NCI-H146 treated with DMSO at 0.1 percent for 48 hours (cell line): Measurements from ENCODE around the gene CACNG7.
"Not testable (repeated sequence)": the region's sequence is repeated elsewhere in the genome, so short reads cannot be mapped to it uniquely, and the experiment has no call there.

Experiments used
- DNase-seq: peaks from one replicate; lab custom pipeline; 2025; ENCODE audit not compliant: unreplicated experiment; lab: John Stamatoyannopoulos, UW

Gene CACNG7

GRCh38 chr19:53904909-53905308 is 4.2 kb upstream of the CACNG7 start:
- DNase-seq = no peak

- DNase-seq = no peak
Measured at GRCh38 chr19:53905787-53906186, 3.3 kb upstream of the CACNG7 start.

GRCh38 chr19:53906211-53907192 is 2.6 kb upstream of the CACNG7 start:
- no peak for DNase-seq

- no peak for DNase-seq
Measured at GRCh38 chr19:53907193-53907581, 1.9 kb upstream of the CACNG7 start.

GRCh38 chr19:53907690-53908089 is 1.4 kb upstream of the CACNG7 start:
- no peak for DNase-seq

DNA sequence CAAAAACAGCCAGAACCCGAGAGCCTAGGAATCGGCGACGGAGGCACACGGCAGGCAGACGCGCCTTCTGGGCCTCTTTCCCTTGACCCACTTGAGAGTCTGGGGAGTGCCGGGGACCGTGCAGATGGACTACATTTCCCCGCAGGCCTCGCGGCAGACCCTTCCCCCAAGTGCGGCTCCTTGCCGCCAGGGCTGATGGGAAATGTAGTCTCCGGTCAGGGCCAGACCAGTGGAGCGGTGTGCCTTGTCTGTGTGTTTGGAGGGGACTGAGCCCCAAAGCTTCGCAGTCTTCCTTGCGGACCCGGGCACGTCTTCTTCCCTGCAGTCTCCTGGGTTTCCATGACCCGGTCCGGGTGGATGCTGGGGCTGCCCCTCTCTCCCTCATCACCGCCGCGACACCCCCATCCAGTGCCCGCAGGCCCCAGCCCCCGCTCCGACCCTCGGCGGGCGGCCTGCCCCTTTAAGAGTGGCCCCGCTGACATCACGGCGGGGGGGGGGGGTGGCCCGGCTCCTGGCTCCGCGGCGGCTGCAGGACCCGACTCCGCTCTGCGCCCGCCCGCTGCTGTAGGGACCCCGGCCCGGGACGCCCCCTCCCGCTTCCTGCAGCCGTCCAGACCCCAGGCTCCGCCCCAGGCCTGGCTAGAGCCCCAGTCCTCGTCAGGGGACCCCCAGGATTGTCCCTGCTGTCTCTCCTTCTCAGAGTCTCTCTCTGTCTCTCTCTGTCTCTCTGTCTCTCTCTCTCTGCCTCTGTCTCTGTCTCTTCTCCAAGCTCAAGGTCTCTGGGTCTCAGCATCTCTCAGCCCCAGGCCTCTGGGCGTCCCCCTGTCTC is 758 bp upstream of the CACNG7 start:
- DNase-seq = no peak

DNA sequence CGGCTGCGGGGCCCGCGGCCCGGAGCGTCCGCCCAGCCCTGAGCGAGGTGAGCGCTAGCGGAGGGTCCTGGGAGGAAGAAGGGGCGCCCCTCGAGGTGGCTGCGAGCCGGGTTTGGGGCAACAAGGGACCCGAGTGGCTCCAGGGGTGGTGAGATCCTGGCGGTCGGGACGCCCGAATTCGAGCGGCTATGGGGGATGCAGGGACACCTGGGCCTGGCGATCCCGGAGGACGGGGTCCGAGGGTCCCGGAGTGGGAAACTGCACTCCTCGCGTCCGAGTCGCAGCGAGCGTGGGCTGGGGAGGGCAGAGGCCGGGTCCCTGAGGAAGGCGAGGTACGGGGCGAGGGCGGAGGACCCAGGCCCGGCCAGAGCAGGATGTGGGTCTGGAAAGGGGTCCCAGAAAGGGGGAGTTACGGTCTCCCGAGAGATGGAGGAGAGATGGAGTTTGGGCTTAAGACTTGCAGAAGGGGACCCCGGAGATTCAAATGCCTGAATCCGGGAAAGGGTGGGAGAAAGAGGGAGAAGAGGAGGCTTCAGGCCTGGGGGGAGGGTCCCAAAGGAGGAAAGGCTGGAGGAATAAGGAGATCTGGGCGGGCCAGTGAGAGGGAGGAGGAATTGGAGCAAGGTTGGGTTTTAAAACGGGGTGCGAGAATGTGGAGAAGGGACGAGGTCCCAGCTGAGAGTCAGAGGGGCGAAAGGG is 542 bp downstream of the CACNG7 start:
- DNase-seq = no peak

GRCh38 chr19:53910170-53910518 is 1.1 kb downstream of the CACNG7 start:
- no peak for DNase-seq

- no peak for DNase-seq
Measured at GRCh38 chr19:53912653-53913052, 3.6 kb downstream of the CACNG7 start.

DNA sequence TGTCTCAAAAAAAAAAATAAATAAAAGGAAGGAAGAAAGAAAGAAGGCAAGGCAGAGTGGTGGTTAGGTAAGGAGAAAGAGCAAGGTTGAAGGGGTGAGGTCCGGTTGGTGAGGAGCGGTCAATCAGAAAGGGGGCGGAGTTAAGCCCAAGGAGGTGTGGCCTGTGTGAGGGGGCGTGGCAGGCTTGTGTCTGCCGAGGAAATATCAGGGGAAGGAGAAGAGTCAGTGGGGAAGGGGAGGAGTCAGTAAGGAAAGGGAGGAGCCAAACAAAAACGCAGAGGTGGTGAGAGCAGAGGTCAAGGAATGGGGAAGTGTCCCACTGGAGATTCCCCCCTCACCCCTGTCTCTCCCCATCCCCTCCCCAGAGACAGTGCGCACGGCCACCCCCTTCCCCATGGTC is 5.9 kb downstream of the CACNG7 start:
- DNase-seq = no peak

- no peak for DNase-seq
Measured at GRCh38 chr19:53916004-53916403, 6.9 kb downstream of the CACNG7 start.

- no peak for DNase-seq
Measured at GRCh38 chr19:53917356-53917755, 8.3 kb downstream of the CACNG7 start.

DNA sequence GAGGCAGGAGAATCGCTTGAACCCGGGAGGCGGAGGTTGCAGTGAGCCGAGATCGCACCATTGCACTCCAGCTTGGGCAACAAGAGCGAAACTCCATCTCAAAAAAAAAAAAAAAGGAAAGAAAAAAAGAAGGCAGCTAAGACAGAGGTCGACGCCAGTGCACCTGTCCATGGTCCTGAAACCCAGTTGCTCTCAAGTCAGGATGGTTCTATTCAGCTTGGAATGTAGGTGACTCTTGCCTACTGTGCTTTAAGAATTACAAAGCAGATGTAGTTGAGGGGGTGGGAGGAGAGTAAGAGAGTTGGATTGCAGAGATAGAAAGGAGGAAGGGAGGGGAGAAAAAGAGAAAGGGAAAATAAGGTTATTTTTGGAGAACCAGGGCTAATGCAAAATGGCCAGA is 18.7 kb downstream of the CACNG7 start:
- no peak for DNase-seq

- no peak for DNase-seq
Measured at GRCh38 chr19:53936029-53936428, 27.0 kb downstream of the CACNG7 start.

DNA sequence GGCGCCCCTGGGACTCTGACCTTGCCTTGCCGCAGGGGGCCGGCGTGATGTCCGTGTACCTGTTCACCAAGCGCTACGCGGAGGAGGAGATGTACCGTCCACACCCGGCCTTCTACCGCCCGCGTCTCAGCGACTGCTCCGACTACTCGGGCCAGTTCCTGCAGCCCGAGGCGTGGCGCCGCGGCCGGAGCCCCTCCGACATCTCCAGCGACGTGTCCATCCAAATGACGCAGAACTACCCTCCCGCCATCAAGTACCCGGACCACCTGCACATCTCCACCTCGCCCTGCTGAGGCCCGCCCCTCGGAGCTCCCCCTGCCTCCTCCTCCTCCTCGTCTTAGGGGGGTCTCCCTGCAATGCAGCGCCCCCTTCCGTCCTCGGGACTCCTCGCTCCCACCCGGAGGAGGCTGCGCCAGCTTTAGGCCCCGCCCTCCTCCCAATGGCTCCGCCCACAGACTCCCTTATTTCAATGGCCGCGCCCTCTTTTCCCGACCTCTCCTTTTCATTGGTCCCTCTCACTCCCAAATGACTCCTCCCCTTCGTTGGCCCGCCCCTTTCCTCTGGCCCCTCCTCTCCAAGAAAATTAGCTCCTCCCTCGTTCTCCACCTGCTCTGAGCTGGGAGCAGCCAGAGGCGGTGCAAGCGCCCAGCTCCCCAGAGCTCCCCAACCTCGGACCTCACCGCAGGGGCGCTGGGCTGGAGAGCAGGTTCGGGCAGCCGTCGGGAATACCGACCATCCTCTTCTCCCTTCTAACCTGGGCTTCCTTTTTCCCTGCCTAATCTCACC is 33.1 kb downstream of the CACNG7 start:
- no peak for DNase-seq

- DNase-seq = no peak
Measured at GRCh38 chr19:53944416-53944815, 35.3 kb downstream of the CACNG7 start.

GRCh38 chr19:53944933-53945332 is 35.9 kb downstream of the CACNG7 start:
- no peak for DNase-seq

DNA sequence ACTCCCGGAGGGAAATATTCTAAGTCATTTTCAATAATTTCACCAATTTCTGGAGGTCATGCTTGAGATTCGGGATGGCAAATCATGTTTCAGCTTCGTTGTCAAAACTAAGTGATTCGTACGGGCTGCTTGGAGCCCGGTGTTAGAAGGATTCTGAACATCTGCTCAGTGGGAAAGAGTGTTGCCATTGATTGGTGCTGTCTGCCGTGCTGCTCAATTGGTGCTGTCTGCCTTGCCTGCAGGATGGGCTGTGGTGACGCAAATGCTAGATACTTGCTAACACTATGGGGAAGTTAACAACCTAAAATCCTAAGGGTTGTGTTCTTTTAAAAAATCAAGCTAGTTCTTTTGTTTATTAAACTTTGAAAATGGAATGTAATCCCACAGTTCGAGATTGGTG is 36.4 kb downstream of the CACNG7 start:
- no peak for DNase-seq

GRCh38 chr19:53945998-53946397 is 36.9 kb downstream of the CACNG7 start:
- DNase-seq = no peak

DNA sequence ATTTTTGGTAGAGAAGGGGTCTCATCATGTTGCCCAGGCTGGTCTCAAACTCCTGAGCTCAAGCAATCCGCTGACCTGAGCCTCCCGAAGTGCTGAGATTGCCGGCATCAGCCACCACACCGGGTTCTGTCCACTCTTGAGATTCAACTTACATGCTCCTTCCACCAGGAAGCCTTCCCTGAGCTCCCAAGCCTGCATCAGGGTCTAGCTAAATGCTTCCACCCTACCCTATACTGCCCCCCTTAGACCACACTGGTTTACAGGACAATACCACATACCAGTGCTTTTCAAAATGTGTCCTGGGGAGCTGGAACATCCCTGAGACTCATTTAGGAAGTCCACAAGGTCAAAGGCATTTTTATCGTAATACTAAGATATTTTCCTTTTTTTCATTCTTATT is 38.5 kb downstream of the CACNG7 start:
- no peak for DNase-seq

GRCh38 chr19:53948611-53949010 is 39.5 kb downstream of the CACNG7 start:
- DNase-seq = not testable (repeated sequence)
